Trophoblast cell (in vitro differentiated cells and primary cell): ENCODE measurements around the gene IQCK.
"Not testable (repeated sequence)": the region's sequence is repeated elsewhere in the genome, so short reads cannot be mapped to it uniquely, and the experiment has no call there.

ENCODE experiments used
- DNase-seq, 2 donors: peaks; one replicate each; pipeline ENCODE4 v3.0.0-alpha.2; 2016
- H2AFZ ChIP-seq: 2 replicates; pipeline ENCODE4 v1.6.1; 2013; ENCODE audit warnings: low read length, moderate library complexity, mild to moderate bottlenecking; ENCODE audit not compliant: insufficient read depth, poor library complexity
- H2AK5ac ChIP-seq: 2 replicates; pipeline ENCODE4 v1.6.1; 2013; ENCODE audit warnings: mild to moderate bottlenecking, low read length
- H2BK120ac ChIP-seq: 2 replicates; pipeline ENCODE4 v1.6.1; 2013; ENCODE audit warnings: low read length, mild to moderate bottlenecking, moderate library complexity; ENCODE audit not compliant: insufficient read depth, poor library complexity
- H2BK12ac ChIP-seq: 2 replicates; pipeline ENCODE4 v1.6.1; 2013; ENCODE audit warnings: mild to moderate bottlenecking, low read length, moderate library complexity
- H2BK5ac ChIP-seq: 2 replicates; pipeline ENCODE4 v1.6.1; 2013; ENCODE audit warnings: low read length, low read depth, moderate library complexity, mild to moderate bottlenecking; ENCODE audit not compliant: poor library complexity
- H3K14ac ChIP-seq: 2 replicates; pipeline ENCODE4 v1.6.1; 2013; ENCODE audit warnings: mild to moderate bottlenecking, low read length
- H3K18ac ChIP-seq: 2 replicates; pipeline ENCODE4 v1.6.1; 2013; ENCODE audit warnings: mild to moderate bottlenecking, low read length
- H3K23ac ChIP-seq: 2 replicates; pipeline ENCODE4 v1.6.1; 2013; ENCODE audit warnings: low read length
- H3K27ac ChIP-seq: 2 replicates; pipeline ENCODE4 v1.5.1; 2013; ENCODE audit warnings: low read depth, mild to moderate bottlenecking, inconsistent platforms, low read length, moderate library complexity
- H3K27me3 ChIP-seq: 2 replicates; pipeline ENCODE4 v1.6.1; 2013; ENCODE audit warnings: inconsistent platforms, mild to moderate bottlenecking, low read length, moderate library complexity; ENCODE audit not compliant: insufficient read depth
- H3K36me3 ChIP-seq, 2 experiments: 1 replicate in 1 of 2; 2 replicates in 1 of 2; pipeline ENCODE4 v1.6.1; 2013; ENCODE audit warnings: low read length in 2 of 2, mild to moderate bottlenecking in 2 of 2, moderate library complexity in 1 of 2; ENCODE audit not compliant: insufficient read depth in 2 of 2, control insufficient read depth in 1 of 2
- H3K4ac ChIP-seq: 2 replicates; pipeline ENCODE4 v1.6.1; 2013; ENCODE audit warnings: low read depth, mild to moderate bottlenecking, low read length, moderate library complexity
- H3K4me1 ChIP-seq, 2 experiments: 1 replicate in 1 of 2; 2 replicates in 1 of 2; pipeline ENCODE4 v1.6.1; 2013; ENCODE audit warnings: low read length in 2 of 2, mild to moderate bottlenecking in 2 of 2, moderate library complexity in 1 of 2; ENCODE audit not compliant: insufficient read depth in 2 of 2, control insufficient read depth in 1 of 2
- H3K4me2 ChIP-seq: 2 replicates; pipeline ENCODE4 v1.6.1; 2013; ENCODE audit warnings: inconsistent platforms, mild to moderate bottlenecking, low read length, moderate library complexity
- H3K4me3 ChIP-seq: 2 replicates; pipeline ENCODE4 v1.5.1; 2013; ENCODE audit warnings: mild to moderate bottlenecking, low read depth, low read length, inconsistent platforms
- H3K79me1 ChIP-seq: one replicate; pipeline ENCODE4 v1.6.1; 2013; ENCODE audit warnings: low read length
- H3K79me2 ChIP-seq: 2 replicates; pipeline ENCODE4 v1.6.1; 2013; ENCODE audit warnings: low read length, mild to moderate bottlenecking; ENCODE audit not compliant: control insufficient read depth, insufficient read depth, poor library complexity
- H3K9ac ChIP-seq: 2 replicates; pipeline ENCODE4 v1.6.1; 2013; ENCODE audit warnings: mild to moderate bottlenecking, low read length
- H3K9me3 ChIP-seq: 2 replicates; pipeline ENCODE4 v1.6.1; 2013; ENCODE audit warnings: low read depth, mild to moderate bottlenecking, control low read depth, inconsistent platforms, low read length; ENCODE audit not compliant: insufficient read depth
- H4K12ac ChIP-seq: 2 replicates; pipeline ENCODE4 v1.6.1; 2013; ENCODE audit warnings: low read depth, mild to moderate bottlenecking, low read length, moderate library complexity
- H4K8ac ChIP-seq: 2 replicates; pipeline ENCODE4 v1.6.1; 2013; ENCODE audit warnings: low read depth, mild to moderate bottlenecking, low read length, moderate library complexity
- H4K91ac ChIP-seq: one replicate; pipeline ENCODE4 v1.6.1; 2013; ENCODE audit warnings: low read depth, mild to moderate bottlenecking, low read length, moderate library complexity
- WGBS: extraction: QIAGEN DNeasy Blood & Tissue Kit; methylation state at CpG from one replicate; pipeline ENCODE4 v1.1.7; 2013; ENCODE audit warnings: missing lambda C conversion rate; ENCODE audit not compliant: insufficient read length, insufficient coverage; ENCODE audit errors: extremely low coverage; 5-methylcytosine and 5-hydroxymethylcytosine counted together

Gene IQCK

GRCh38 chr16:19785512-19786130 lies 67.5 kb downstream of the IQCK start:
- DNase-seq: no peak
- H3K79me2 ChIP-seq: no peaks in the 10 kb centered on the region
- no peaks in the 10 kb centered on the region for H3K9me3 ChIP-seq
- no peak overlapping the region for H3K18ac ChIP-seq
- no peaks in the 10 kb centered on the region for H3K4me1 ChIP-seq
- no peak overlapping the region for H3K23ac ChIP-seq
- no CpG with 5 or more reads among the region's 10 CpGs for WGBS
- H2BK12ac ChIP-seq: no peak overlapping the region
- H3K4me3 ChIP-seq: no peak overlapping the region
- H2AK5ac ChIP-seq: no peak overlapping the region
- no peak overlapping the region for H2AFZ ChIP-seq
- no peak overlapping the region for H4K8ac ChIP-seq
- H4K12ac ChIP-seq: no peak overlapping the region
- H3K14ac ChIP-seq: no peak overlapping the region
- no peak overlapping the region for H3K9ac ChIP-seq
- no peak overlapping the region for H4K91ac ChIP-seq
- no peak overlapping the region for H2BK5ac ChIP-seq
- H3K27me3 ChIP-seq: no peaks in the 10 kb centered on the region
- no peak overlapping the region for H3K4me2 ChIP-seq
- no peak overlapping the region for H3K4ac ChIP-seq
- H2BK120ac ChIP-seq: no peak overlapping the region
- no peaks in the 10 kb centered on the region for H3K36me3 ChIP-seq
- no peak overlapping the region for H3K27ac ChIP-seq
- H3K79me1 ChIP-seq: no peaks in the 10 kb centered on the region

GRCh38 chr16:19801369-19801768 lies 83.3 kb downstream of the IQCK start:
- H3K23ac ChIP-seq, H2BK5ac ChIP-seq, H3K9ac ChIP-seq, H3K9me3 ChIP-seq, H3K27me3 ChIP-seq, H3K14ac ChIP-seq, H2BK12ac ChIP-seq, H4K12ac ChIP-seq, H3K4me1 ChIP-seq, H2AK5ac ChIP-seq, H3K27ac ChIP-seq, H3K79me1 ChIP-seq, DNase-seq, H3K18ac ChIP-seq, H3K79me2 ChIP-seq, H3K4me2 ChIP-seq, H4K91ac ChIP-seq, H3K4ac ChIP-seq, H3K4me3 ChIP-seq, H4K8ac ChIP-seq, H2AFZ ChIP-seq, H3K36me3 ChIP-seq, H2BK120ac ChIP-seq: not testable (repeated sequence)
- WGBS: no CpG with 5 or more reads among the region's 5 CpGs

- H3K4ac ChIP-seq, H2AFZ ChIP-seq, H3K4me2 ChIP-seq, H3K79me2 ChIP-seq, H3K23ac ChIP-seq, H4K91ac ChIP-seq, H2BK5ac ChIP-seq, H3K4me1 ChIP-seq, H3K27ac ChIP-seq, H3K14ac ChIP-seq, DNase-seq, H3K9me3 ChIP-seq, H3K36me3 ChIP-seq, H3K4me3 ChIP-seq, H4K12ac ChIP-seq, H3K79me1 ChIP-seq, H3K18ac ChIP-seq, H4K8ac ChIP-seq, H2BK120ac ChIP-seq, H3K27me3 ChIP-seq, H2BK12ac ChIP-seq, H2AK5ac ChIP-seq, H3K9ac ChIP-seq: not testable (repeated sequence)
- WGBS: no CpG with 5 or more reads among the region's 4 CpGs
Measured at GRCh38 chr16:19801824-19802223, 83.8 kb downstream of the IQCK start.

GRCh38 chr16:19802612-19803011 lies 84.5 kb downstream of the IQCK start:
- no peak overlapping the region for H2AK5ac ChIP-seq
- no peak overlapping the region for H3K4me2 ChIP-seq

More at GRCh38 chr16:19802612-19803011, 84.5 kb downstream of the IQCK start:
- H3K23ac ChIP-seq: no peak overlapping the region
- no peaks in the 10 kb centered on the region for H3K79me2 ChIP-seq
- no peak overlapping the region for H2AFZ ChIP-seq
- H3K27me3 ChIP-seq: no peaks in the 10 kb centered on the region
- peaks cover 4% of the 10 kb centered on the region for H3K79me1 ChIP-seq
- H3K4me3 ChIP-seq: no peak overlapping the region
- H3K4me1 ChIP-seq: peaks cover 3 to 4% of the 10 kb centered on the region in 2 experiments
- H2BK120ac ChIP-seq: no peak overlapping the region
- H4K12ac ChIP-seq: no peak overlapping the region
- no peak overlapping the region for H2BK12ac ChIP-seq
- H3K18ac ChIP-seq: no peak overlapping the region
- no CpG with 5 or more reads among the region's 8 CpGs for WGBS
- no peak overlapping the region for H3K27ac ChIP-seq
- no peak overlapping the region for H3K4ac ChIP-seq
- no peak overlapping the region for H3K14ac ChIP-seq
- H3K9ac ChIP-seq: no peak overlapping the region
- H4K8ac ChIP-seq: no peak overlapping the region
- H4K91ac ChIP-seq: no peak overlapping the region
- DNase-seq: no peak
- peaks cover 6% of the 10 kb centered on the region for H3K9me3 ChIP-seq
- H3K36me3 ChIP-seq: no peaks in the 10 kb centered on the region
- H2BK5ac ChIP-seq: no peak overlapping the region
